Inflammatory macrophage (primary cell): Measurements from ENCODE around the gene ANKRD36C.
A peak's percentile ranks its signal among the peaks of the same experiment; 100 is the strongest.
"Not testable (repeated sequence)": the region's sequence is repeated elsewhere in the genome, so short reads cannot be mapped to it uniquely, and the experiment has no call there.

Experiments used
- DNase-seq, 2 donors: peaks; one replicate each; pipeline ENCODE4 v3.0.0-alpha.2; 2020 to 2022

The ANKRD36C gene

GRCh38 chr2:96006248-96006647, 14.6 kb upstream of the ANKRD36C start:
- DNase-seq: not testable (repeated sequence)

DNA sequence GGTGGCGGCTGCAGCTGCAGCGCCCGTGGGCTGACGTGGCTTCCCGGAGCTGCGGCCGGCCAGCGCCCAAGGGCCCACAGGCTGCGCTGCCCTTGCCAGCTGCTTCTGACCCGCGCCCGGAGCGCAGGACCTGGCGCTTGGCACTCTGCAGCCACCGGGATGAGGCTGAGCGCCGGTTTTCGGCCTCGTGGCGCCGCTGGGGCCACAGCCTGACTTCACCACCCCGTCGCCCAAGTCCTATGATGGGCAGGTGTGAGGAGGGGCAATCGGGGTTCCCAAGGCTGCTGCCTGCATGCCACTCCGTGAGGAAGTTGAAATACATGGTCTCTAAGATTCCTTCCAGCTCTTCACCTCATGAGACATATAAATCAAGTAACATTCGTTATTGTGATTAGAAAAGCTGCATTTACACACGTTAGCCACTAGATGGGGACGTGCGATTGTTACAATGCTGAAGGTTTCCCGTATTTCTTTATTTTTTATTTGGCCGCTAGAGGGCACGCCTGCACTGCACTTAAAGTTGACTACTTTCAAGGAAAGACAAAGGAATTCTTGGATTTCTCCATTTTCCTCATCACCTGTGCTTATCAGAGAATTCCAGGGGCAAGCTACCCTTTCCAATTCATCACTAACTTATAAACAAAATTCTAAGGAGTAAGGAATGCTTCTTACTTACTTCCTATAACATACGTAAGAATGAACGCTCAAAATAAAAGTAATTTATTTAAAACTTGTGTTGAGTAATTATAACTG, 1.1 kb upstream of the ANKRD36C start:
- peak; percentile 14 to 57 for DNase-seq

DNA sequence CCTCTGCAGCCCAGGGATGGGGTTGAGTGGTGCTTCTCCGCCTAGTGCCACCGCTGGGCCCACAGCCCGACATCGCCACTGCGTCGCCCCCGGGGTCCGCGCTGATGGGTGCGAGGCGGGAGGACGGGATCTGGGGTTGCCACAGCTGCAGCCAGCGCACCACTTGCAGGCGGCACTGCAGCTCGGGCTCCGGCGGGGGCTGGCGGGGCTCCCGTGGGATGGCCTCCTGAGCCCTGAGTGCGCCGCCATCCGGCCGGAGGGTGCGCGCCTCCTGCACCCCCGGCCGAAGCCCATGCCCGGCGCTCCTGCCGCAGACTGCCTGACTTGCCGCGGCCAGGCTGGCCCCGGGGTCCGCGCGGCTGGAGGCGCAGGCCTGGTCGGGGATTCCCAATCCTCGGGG, 478 bp upstream of the ANKRD36C start:
- not testable (repeated sequence) for DNase-seq

DNA sequence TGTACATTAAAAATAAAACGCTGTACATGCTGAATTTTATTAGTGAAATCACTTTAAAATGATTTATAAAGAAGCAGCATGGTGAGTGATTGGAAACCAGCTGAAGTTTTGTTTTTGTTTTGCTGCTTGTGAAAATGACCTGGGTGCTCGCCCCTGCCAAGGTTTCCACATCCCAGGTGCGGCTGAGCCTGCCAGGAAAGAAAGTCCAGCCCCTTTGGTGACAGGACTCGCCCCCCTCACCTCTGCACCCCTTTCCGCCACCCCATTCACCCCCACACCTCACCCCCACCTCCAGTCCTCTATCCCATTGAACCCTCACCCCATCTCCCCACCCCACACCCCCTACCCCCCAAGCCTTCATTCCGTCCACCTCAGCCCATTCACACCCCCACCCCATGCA, 740 bp downstream of the ANKRD36C start:
- not testable (repeated sequence) for DNase-seq

DNA sequence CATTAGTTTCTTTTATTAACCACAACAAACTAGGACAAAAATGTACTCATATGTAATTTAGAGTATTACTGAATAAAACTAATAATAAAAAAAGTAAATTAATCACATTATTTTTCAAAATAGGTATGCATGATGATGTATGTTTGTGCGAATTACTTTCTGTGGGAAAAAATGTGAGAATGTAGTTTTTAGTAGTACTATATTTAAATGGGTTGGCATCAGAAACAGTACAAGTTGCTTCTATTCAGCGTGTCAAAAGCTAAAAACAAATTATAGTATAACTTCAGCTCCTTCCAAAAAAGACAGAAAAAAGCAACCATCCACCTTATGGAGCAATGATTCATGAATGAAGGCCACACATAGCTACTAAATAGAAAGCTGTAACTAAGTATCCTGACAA, 40.0 kb downstream of the ANKRD36C start:
- not testable (repeated sequence) for DNase-seq

DNA sequence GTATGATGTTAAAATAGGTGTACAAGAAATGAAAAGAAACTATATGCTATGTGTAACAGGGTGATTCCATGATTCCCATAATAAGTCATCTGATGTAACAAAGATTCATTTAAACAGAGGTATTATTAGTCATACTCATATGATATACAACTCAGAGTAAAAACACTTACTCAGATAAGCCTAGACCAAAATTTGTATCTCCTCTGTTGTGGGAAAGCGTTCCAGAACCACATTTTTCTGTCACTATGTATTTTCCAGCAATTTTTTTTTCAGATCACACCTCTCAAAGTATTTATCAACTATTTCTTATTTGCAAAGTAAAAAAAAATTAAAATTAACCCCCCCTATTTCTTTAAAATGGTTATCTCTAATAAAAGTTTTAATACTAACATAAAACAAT, 43.6 kb downstream of the ANKRD36C start:
- DNase-seq: not testable (repeated sequence)

DNA sequence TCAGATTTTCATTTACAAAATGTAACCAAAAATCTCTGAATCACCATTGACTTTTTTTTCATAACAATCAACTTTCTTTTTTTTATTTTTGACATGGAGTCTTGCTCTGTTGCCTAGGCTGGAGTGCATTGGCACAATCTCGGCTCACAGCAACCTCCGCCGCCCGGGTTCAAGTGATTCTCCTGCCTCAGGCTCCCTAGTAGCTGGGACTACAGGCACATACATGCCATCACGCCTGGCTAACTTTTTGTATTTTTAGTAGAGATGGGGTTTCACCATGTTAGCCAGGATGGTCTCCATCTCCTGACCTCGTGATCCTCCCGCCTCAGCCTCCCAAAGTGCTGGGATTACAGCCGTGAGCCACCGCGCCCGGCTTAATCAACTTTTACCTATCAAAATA, 51.7 kb downstream of the ANKRD36C start:
- DNase-seq: not testable (repeated sequence)

- DNase-seq: not testable (repeated sequence)
Measured at GRCh38 chr2:95930740-95931139, 60.9 kb downstream of the ANKRD36C start.

DNA sequence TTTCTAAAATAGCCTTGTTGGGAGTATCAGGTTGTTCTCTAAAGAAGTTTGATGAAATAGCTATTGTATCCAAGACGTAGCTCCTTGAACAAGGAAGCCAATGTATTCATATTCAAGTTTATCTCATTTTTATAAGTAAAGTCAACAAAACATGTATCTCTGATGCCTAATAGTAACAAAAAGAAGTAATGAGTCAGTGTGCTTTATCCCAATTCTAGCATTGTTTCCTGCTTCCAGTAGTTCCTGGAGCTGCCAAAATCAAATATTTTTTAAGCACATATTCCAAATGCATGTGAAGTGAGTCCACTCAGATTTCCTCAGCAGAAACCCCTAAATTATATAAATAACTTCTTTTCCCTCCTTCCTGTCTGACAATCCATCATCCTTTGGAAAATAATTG, 74.6 kb downstream of the ANKRD36C start:
- DNase-seq: not testable (repeated sequence)

GRCh38 chr2:95915131-95915530, 76.5 kb downstream of the ANKRD36C start:
- not testable (repeated sequence) for DNase-seq

GRCh38 chr2:95911431-95911830, 80.2 kb downstream of the ANKRD36C start:
- DNase-seq: not testable (repeated sequence)

- DNase-seq: not testable (repeated sequence)
Measured at GRCh38 chr2:95894443-95894842, 97.2 kb downstream of the ANKRD36C start.

GRCh38 chr2:95867929-95868328, 123.7 kb downstream of the ANKRD36C start:
- DNase-seq: not testable (repeated sequence)

GRCh38 chr2:95867047-95867677, 124.5 kb downstream of the ANKRD36C start:
- DNase-seq: not testable (repeated sequence)

GRCh38 chr2:95862121-95862520, 129.5 kb downstream of the ANKRD36C start:
- not testable (repeated sequence) for DNase-seq

- no peak for DNase-seq
Measured at GRCh38 chr2:95836151-95836550, 155.5 kb downstream of the ANKRD36C start.

GRCh38 chr2:95834077-95835013, 157.3 kb downstream of the ANKRD36C start:
- not testable (repeated sequence) for DNase-seq

DNA sequence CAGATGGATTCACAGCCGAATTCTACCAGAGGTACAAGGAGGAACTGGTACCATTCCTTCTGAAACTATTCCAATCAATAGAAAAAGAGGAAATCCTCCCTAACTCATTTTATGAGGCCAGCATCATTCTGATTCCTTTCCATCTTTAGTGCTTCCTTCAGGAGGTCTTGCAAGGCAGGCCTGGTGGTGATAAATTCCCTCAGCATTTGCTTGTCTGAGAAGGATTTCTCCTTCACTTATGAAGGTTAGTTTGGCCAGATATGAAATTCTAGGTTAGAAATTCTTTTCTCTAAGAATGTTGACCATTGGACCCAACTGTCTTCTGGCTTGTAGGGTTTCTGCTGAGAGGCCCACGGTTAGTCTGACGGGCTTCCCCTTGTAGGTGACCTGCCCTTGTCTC, 167.4 kb downstream of the ANKRD36C start:
- not testable (repeated sequence) for DNase-seq

- DNase-seq: not testable (repeated sequence)
Measured at GRCh38 chr2:95817521-95817920, 174.1 kb downstream of the ANKRD36C start.

- not testable (repeated sequence) for DNase-seq
Measured at GRCh38 chr2:95813311-95813710, 178.3 kb downstream of the ANKRD36C start.

DNA sequence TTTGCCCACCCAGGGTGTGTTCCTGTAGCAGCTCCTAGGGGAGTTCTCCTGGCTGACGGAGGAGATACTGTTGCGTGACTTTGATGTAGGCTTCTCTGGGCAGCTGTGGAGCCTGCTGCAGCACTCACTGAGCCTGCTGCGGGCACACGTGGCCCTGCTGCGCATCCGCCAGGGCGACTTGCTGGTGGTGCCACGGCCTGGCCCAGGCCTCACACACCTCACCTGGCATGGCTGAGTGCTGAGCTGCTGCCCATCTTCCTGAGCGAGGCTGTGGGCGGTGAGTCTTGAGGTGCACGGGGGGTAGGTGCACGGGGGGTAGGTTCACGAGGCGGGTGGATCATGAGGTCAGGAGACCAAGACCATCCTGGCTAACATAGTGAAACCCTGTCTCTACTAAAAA, 191.7 kb downstream of the ANKRD36C start:
- DNase-seq: no peak

DNA sequence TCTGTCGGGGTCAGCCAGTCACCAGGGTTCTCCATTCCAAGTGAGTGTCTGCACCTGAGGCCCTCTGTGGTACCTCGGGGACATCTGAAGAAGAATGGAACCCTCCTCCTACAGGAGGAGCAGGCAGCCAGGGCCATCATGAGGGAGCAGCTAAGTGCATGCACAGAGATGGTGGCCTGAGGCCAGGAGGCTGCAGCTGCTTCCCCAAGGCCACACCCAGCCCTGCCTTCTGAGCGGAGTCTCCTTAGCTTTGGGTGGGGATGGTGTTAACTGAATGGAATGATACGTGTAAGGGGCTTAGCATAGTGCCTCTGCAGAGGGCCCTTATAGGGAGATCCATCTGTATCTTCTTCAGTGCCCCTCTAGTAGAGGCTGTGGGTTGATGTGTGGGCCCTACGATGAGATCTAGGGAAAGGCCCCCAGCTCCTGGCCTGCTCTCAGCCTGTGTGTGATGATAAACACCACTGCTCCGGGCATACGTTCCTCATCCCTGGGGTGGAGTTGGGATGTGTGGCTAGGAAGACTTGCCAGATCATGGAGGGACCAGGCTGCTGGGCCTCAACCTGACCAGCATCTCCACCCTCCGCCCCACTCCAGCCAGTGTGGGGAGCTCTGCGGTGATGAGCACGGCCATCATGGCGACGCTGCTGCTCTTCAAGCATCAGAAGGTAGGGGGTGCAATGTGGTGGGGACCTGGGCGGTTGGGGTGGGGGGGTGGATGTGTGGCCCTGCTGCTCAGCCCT, 192.3 kb downstream of the ANKRD36C start:
- not testable (repeated sequence) for DNase-seq
